ES-I3 (cell line): Measurements from ENCODE around the gene NOM1.

Experiments
- H3K36me3 ChIP-seq: 2 replicates; pipeline ENCODE4 v1.6.1; 2013; ENCODE audit warnings: mild to moderate bottlenecking, low read length, control low read depth, moderate library complexity; ENCODE audit not compliant: insufficient read depth
- H3K4me1 ChIP-seq: 2 replicates; pipeline ENCODE4 v1.6.1; 2013; ENCODE audit warnings: mild to moderate bottlenecking, control low read depth, low read length; ENCODE audit not compliant: insufficient read depth
- H3K9ac ChIP-seq: 2 replicates; pipeline ENCODE4 v1.6.1; 2013; ENCODE audit warnings: low read depth, mild to moderate bottlenecking, low read length, moderate library complexity
- H3K9me3 ChIP-seq: 2 replicates; pipeline ENCODE4 v1.6.1; 2013; ENCODE audit warnings: mild to moderate bottlenecking, low read length, moderate library complexity; ENCODE audit not compliant: control insufficient read depth, insufficient read depth

Gene NOM1

GRCh38 chr7:157009778-157010587 lies 60.5 kb downstream of the NOM1 start:
- H3K4me1 ChIP-seq = peaks cover 22% of the 10 kb centered on the region
- H3K9me3 ChIP-seq = no peaks in the 10 kb centered on the region
- no peaks in the 10 kb centered on the region for H3K36me3 ChIP-seq
- H3K9ac ChIP-seq = peak overlapping the region; percentile 63; the same call in 1 of the 2 replicates

DNA sequence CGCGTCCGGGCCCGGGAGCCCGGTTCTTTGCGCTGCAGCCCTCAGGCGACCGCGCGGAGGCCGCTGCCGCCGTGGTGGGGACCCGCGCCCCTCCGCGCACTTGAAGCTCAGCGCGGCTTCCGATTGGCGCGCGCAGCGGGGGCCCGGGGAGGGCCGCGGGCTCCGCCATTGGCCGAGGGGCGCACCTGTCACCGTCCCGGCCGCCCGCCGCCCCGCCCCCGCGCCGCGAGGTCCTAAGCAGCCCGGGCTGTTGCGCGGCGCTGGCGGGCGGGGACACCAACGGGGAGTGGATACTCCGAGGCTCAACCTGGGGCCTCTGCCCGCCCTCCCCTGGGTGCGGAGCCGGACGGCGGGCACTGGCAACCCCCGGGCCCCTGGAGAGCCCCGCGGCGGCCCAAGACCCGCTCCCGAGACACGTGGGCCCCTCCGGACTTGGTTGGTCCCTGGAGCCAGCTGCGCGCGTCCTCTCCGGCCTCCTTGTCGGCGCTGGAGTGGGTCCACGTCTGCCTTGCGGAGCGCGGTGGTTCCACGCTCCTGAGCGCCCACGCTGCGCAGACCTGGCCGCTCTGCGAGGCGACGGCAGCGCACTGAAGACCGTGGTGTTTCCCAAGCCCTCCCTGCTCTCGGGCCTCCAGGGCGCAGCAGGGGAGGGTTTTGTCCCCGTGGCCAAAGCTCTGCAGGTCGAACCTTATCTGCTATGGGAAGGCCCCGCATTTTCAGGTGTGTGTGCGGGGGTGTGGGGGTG lies 61.2 kb downstream of the NOM1 start, which contains the start of gene MNX1:
Gene MNX1 (minus strand): TSS at position 76 of the 745 bp plus-strand sequence. CDS start 313 bp downstream, outside the sequence.
- Histone ChIP-seq H3K9me3 (no peaks in the 10 kb centered on the region), H3K9ac (peak within 1 kb of the TSS; percentile 63; the same call in 1 of the 2 replicates), H3K36me3 (no peaks in the 10 kb centered on the region), H3K4me1 (peaks cover 24% of the 10 kb centered on the region)

DNA sequence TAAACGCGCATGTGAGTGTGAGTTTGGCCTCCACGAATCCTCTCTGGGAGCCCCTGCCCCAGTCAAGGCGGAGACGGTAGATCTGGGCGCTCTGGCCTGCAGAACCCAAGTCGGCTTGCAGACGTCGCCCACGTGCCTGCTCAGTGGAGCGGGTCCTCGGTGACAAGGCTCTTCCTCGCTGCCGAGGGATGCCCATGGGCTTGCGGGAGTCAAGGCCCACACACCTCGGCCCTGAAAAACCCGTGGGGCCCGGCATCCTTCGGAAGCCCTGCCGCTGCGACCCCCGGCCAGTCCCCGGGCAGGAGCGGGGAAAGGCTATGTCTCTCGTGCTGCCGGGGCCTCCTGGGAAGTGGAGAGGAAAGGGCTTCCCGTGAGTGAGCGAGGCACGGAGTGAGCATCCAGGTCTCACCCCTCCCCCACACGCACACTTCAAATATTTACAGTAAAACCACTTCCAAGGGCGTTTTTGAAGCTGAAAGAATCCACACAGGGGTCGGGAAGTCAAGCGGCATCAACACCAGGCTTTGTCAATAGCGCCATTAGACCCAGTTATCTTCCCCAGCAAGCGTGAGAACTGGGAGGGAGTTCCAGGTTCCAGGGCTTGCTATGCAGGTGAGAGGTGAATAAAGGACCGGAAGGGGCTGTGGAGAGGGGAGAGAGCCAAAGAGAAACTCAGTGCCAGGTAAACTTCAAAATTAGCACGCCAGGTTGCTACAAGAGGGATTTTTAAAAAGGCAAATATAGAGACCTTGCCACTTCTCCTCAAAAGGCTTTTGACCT lies 62.0 kb downstream of the NOM1 start:
- peak overlapping the region; percentile 63; the same call in 1 of the 2 replicates for H3K9ac ChIP-seq
- H3K36me3 ChIP-seq = no peaks in the 10 kb centered on the region
- peaks cover 31% of the 10 kb centered on the region for H3K4me1 ChIP-seq
- H3K9me3 ChIP-seq = no peaks in the 10 kb centered on the region

DNA sequence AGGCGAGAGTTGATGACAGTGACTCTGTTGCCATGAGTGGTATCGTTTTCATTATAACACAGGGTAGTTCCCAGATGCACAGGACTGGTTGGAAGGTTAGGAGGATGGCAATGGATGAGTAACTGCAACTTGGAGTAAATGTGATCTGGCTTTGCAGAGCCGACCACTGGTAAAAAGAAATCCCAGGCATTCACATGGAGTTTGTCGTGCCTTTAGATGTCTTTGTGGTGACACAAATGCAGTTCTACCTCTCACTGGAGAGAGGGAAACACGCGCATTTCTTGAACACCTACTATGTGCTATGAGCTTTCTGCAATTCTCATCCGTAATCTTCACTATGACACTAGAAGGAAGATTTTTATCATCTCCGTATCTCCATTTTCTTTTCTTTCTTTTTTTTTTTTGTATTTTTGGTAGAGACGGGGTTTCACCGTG lies 62.6 kb downstream of the NOM1 start:
- H3K36me3 ChIP-seq = no peaks in the 10 kb centered on the region
- H3K9me3 ChIP-seq = no peaks in the 10 kb centered on the region
- peaks cover 32% of the 10 kb centered on the region for H3K4me1 ChIP-seq
- H3K9ac ChIP-seq = no peak overlapping the region

DNA sequence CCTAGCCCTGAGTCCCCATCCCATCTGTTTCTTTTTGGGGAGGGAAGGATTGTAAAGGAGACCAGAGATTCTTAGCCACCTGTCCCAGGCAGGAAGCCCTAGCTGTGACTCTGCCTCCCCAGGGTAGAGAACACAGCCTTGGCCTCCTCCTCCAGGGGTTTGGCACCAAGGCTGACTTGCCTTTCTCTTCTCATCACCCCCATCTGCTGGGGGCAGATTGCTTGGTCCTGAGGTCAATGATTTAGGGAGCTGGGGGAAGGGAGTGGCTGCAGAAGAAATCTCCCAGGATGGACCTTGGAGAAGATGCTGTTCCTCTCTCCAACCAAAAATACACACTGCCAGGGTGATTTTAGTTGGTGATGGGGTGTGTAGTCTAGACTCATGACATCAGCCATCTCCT lies 63.6 kb downstream of the NOM1 start:
- Histone ChIP-seq H3K36me3 (no peaks in the 10 kb centered on the region), H3K4me1 (peaks cover 35% of the 10 kb centered on the region), H3K9ac (no peak overlapping the region), H3K9me3 (no peaks in the 10 kb centered on the region)

DNA sequence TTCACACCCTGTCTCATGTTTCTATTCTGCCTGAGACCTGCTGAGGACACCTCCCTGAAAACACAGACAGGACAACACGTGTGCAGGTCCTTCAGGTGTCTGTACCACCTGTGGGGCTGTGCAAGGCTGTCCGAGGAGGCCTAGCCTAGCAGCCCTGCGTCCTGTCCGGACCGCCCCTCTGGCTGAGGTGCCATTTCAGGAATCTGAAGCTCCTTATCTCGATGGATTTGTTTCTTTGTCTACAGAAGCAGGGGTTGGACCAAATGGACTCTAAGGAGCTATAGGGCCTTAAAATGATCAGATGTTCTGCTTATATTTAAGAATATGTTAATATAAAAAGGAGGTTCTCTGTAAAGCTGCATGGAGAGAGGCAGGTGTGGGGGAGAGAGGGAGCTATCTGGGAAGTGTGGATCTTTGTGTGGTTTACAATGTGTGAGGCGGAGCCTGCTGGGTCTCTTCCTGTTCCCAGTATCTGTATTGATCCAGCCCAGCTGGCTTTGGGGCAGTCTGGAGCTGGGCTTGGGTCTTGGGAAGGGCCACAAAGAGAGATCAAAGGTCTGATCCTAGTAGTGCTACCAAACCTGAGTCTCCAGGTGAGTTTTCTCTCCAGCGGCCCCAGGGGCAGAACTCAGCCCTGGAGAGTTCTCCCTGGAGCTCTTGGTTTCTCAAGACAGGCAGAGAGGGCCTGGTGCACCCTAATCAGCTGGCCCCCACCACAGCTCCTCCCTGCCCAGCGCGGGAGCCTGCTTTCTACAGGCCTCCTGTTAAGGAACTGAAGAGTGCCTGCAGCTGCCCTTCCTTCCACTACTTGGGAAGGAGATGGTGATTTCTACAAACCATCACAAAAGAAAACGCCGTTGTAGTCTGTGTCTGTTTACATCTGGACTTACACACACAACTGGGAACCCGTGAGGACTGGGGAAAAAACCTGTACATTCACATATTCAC lies 64.4 kb downstream of the NOM1 start:
- Histone ChIP-seq H3K36me3 (no peaks in the 10 kb centered on the region), H3K9ac (no peak overlapping the region), H3K4me1 (peaks cover 35% of the 10 kb centered on the region), H3K9me3 (no peaks in the 10 kb centered on the region)

DNA sequence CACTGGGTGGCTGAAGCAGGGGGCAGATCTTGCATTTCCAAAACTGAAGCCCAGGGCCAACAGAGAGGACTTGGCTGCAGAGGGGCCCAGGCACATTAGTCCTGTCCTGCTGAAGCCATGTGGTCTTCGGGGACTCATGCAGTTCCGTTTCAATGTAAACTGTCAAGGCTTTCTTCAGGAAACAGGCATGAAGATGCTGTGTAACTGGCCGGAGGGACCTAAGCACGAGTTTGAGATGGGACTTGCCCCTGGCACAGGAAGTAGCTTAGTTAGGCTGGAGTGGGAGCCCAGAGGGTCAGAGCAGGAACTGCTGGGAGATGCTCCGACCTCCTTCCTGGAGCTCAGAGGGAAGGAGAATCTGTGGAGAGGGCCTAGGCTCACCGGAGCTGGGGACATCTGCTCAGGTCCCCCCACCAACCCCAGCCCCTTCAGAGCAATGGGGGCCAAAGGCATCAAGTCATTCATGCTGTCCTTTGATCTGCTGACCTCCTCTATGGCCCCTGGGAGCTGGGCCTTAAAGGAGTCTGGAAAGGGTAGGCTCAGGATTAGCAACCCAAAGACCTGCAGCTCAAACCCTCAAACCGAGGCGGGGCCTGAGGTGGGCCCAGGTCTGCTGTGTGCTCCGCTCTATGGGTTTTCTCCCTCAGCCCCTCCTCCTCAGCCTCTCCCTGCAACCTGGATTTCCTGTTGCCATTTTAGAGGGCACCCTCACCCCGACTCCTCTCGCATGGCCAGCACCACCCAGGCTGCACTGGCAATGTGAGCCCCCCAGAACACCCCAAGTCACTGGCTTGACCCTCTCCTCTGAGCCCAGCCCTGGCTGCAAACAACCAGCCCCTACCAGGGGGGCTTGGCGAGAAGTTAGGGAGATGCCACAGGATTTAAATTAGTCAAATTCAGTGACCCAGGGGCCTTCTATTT lies 65.4 kb downstream of the NOM1 start:
- no peaks in the 10 kb centered on the region for H3K9me3 ChIP-seq
- H3K9ac ChIP-seq = no peak overlapping the region
- H3K4me1 ChIP-seq = peaks cover 35% of the 10 kb centered on the region
- no peaks in the 10 kb centered on the region for H3K36me3 ChIP-seq

DNA sequence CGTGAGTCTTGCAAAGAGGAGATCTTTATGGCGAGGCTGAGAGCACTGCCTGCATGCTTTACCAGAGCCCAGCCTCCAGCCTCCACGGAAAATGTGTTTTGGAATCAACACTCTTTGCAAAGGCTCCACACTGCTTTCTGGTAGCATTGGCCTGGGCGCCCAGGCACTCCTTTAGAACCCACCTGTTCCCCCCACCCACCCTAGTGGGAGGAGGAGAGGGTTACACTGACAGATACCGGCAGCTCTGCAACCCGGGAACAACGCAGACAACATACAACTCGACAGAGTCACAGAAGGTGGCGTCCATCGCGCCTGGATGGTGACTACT lies 66.5 kb downstream of the NOM1 start:
- H3K9me3 ChIP-seq = no peaks in the 10 kb centered on the region
- no peak overlapping the region for H3K9ac ChIP-seq
- H3K36me3 ChIP-seq = no peaks in the 10 kb centered on the region
- peaks cover 35% of the 10 kb centered on the region for H3K4me1 ChIP-seq

DNA sequence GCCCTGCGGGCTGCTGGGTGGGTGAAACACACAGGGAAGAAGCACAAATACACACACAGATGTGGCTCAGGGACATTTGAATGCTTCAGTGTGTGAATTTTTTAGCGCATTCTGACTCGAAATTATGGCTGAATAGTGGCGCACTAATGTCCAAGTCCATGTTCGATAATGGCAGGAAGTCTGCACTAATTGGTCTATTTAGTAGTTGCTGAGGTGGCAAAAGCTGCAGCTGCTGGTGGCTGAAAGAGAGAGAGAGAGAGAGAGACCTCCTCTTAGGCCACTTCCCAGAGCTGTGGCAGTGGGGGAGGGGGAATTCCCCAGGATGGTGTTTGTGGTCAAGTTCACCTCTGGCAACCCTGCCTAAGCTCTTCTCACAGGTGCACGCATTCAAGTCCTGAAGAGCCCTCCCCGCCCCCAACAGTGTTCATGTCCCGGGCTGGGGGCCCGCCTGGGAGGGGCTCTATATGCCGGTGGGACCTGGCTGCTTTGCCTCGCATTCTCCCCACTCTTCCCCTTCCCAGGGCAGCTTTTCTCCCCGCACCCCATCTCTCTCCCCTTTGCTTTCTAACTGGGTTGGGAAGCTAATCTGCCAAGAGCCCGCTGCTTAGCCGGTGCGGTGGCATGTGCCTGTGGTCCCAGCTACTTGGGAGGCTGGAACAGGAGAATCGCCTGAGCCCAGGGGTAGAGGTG lies 67.0 kb downstream of the NOM1 start:
- Histone ChIP-seq H3K9me3 (no peaks in the 10 kb centered on the region), H3K4me1 (peaks cover 35% of the 10 kb centered on the region), H3K36me3 (no peaks in the 10 kb centered on the region), H3K9ac (no peak overlapping the region)

DNA sequence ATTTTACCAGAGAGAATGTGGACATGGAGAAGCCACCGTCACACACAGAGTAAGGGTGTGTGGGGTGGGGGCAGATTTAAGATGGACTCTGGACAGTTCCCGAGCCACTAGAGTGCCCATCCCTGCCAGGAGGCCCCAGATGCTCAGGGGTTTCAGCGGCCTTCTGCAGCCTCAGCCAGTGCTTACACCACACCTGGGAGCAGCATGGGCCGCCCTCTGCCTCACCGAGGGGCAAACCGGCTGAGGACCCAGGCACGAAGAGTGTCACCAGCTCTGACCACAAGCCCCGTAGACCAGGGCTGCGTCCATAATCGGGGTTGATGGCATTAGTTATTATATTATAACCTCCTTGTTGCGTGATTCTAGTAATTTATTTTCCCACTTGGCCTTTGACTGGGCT lies 67.6 kb downstream of the NOM1 start:
- H3K4me1 ChIP-seq = peaks cover 30% of the 10 kb centered on the region
- H3K36me3 ChIP-seq = no peaks in the 10 kb centered on the region
- H3K9me3 ChIP-seq = no peaks in the 10 kb centered on the region
- H3K9ac ChIP-seq = 0 out of 2 replicates have a peak overlapping the region, but pooled peaks have one; percentile 11

DNA sequence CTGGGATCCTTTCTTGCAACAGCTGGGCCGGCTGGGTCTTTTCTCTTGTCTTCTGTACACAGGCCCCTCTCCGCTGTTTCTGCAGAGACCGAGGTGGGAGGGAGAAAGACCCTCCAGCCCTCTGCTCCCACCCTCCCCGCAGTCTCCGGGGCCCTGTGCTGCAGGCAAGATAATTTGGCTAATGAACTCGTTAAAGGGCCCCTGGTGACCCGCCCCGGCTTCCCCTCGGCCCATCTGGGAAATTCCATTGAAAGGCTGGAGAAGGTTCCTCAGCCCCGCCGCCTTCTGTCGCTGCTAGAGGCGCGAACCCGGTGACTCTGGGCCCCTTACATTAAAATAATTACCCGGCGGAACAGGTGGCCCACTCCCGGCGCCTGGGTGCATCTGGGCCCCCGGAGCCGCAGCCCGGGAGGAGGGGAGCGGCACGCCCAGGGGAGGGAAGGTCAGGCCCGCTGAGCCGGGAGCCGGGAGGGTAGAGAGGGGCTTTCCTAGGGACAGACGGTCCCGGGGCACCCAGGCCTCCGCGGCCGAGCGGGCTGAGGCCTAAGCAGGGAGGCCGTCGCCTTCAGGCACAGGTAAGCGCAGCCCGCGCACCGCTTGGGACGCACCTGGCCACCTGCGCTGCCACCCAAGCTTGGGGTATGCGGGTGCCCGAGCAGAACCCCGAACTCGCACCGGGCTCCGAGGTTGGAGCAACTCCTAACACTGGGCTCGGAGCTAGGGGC lies 68.3 kb downstream of the NOM1 start:
- H3K9ac ChIP-seq = peak overlapping the region; percentile 11; the same call in 1 of the 2 replicates
- H3K9me3 ChIP-seq = no peaks in the 10 kb centered on the region
- no peaks in the 10 kb centered on the region for H3K36me3 ChIP-seq
- H3K4me1 ChIP-seq = peaks cover 34% of the 10 kb centered on the region
